Stimulated activated CD8-positive, alpha-beta memory T cell treated with anti-CD3 and anti-CD28 coated beads, Interleukin-7, amount 100 ng/mL, for 24 hours (primary cell): Measurements from ENCODE around the gene EYA3.

Experiments
- DNase-seq: peaks from one replicate; pipeline ENCODE4 v3.0.0-alpha.2; 2020; ENCODE audit warnings: low read depth

EYA3 gene

DNA sequence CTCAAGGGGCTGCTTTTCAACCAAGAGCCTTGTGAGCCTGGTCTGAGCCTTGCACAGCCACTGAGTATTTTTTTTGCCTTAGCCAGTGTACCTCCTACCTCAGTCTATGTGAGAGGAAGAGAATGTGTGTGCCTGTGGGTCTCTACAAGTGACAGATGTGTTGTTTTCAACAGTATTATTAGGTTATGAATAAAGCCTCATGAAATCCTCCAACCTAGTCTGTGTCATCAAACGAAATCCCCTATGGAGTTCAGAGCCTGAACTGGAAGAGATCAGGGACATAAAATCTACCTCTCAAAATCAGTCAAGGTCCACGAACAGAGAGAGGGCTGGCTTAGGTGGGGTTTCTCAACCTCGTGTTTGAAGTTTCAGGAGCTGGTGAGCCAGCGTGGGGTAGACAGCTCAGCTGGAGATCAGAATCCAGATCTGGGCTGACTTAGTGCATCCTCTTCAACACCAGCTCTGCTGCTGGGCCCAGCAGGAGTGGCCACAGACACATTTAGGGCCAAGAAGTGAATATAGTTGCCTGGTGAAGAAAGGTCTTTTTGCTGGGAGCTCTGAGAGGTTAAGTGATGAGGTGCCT is 120.4 kb downstream of the EYA3 start:
- no peak for DNase-seq

DNA sequence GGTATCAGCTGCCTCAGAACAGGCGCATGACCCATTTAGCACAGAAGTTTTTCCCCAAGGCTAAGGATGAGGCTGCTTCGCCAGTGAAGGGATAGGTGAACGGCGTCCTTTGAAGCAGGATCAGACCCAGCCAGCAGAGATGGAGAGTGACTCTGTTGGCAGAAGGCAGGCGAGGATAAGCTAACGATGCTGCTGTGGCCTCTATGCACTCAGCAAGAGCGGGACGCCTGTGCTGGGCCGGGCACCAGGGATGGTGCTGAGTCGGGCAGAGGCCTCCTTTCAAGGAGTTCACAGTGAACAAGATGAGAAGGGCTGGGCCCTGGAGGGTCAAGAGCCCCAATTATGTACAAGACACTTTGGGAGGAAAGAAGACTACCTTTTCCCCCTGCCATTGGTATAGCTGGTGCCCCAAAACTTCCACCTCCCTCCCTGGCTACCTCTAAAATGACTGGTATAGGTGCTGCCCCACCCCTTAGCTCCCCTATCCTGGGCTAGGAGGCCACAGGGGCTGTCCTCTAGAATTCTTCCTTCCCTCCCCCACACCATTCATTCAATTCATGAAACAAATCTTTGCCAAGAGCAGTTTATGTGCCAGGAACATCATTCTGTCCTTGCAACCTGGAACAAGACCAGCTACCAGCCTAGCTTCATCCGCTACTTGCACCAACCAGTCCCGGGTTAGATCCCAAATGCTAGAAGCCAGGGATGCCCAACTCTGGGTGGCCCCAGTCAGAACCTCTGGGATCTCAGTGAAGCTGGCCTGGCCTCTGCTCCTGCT is 121.1 kb downstream of the EYA3 start:
- no peak for DNase-seq

DNA sequence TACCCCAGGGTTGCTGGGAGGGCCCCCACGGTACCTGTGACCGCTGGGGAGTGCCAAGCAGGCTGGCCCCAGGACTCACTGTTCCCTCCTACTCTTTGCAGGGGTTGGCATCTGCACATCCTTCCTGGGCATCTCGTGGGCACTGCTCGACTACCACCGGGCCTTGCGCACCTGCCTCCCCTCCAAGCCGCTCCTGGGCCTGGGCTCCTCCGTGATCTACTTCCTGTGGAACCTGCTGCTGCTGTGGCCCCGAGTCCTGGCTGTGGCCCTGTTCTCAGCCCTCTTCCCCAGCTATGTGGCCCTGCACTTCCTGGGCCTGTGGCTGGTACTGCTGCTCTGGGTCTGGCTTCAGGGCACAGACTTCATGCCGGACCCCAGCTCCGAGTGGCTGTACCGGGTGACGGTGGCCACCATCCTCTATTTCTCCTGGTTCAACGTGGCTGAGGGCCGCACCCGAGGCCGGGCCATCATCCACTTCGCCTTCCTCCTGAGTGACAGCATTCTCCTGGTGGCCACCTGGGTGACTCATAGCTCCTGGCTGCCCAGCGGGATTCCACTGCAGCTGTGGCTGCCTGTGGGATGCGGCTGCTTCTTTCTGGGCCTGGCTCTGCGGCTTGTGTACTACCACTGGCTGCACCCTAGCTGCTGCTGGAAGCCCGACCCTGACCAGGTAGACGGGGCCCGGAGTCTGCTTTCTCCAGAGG is 121.9 kb downstream of the EYA3 start:
- DNase-seq, result no peak

GRCh38 chr1:27963393-27963792 is 125.0 kb downstream of the EYA3 start:
- DNase-seq, result no peak

DNA sequence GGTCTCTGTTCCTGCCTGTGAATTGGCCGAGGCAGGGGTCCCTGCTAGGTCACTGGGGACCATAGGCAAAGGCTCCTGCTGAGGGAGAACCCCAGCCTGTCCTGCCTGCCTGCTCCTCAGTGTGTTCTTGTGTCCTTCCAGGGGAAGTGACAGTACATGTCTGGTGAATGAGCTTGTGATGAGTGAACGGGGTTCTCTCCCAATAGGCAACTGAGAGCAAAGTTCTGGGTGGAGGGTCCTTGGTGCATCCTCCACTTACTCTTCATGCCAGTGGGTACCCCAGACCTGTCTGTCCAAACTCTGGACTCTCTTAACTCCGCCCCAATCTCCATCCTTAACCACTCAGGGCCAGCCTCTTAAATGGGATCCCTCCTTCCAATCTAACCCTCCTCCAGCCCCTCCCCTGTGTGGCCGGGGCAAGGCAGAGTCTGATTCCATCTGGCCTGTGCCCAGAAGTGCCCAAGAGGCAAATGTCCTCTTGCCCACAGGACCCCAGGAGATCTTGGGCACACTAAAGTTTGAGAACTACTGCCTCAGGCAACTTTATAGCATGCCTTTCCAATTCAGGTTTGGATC is 126.7 kb downstream of the EYA3 start:
- no peak for DNase-seq

GRCh38 chr1:27960762-27961645 is 127.4 kb downstream of the EYA3 start:
- DNase-seq, result no peak

GRCh38 chr1:27959792-27960603 is 128.4 kb downstream of the EYA3 start, which contains the start of gene XKR8:
Gene XKR8 (plus strand): TSS chr1:27959973. CDS start chr1:27960070, 97 bp downstream.
- peak; percentile 58 for DNase-seq

GRCh38 chr1:27958513-27958912 is 129.9 kb downstream of the EYA3 start:
- no peak for DNase-seq

DNA sequence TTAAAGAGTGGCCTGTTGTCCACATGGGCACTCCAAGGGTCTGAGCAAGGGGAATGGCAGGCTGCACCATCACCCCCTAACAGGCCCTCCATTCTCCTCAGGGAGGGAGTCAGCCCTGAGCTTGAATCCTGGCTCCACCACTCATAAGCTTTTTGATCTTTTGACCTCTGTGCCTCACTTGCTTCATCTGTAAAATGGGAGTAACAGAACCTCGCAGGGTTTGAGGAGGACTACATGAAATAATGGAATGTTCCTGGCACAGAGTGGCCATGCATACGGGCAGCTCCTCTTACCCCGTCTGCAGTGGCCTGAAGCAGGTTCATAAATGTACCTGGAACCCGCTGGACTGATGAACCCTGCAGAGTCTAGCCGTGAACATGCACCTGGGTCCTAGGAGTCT is 130.8 kb downstream of the EYA3 start:
- DNase-seq, result no peak

DNA sequence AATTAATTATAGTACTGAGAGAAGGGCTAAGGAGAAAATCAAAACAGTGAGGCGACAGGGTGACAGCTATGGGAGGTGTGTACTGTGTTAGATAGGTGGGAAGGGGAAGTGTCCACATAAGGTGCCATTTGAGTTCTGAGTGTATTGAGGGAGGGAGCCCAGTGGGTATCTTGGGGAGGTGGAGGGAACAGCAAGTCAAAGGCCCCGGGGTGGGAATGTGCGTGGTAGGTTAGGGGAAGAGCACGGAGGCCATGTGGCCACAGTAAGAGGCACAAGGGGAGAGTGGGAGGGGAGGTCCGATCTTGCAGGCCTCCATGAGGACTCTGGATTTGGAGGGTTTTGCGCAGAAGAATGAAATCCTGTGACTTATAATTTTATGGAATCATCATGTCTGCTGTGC is 131.6 kb downstream of the EYA3 start:
- no peak for DNase-seq

DNA sequence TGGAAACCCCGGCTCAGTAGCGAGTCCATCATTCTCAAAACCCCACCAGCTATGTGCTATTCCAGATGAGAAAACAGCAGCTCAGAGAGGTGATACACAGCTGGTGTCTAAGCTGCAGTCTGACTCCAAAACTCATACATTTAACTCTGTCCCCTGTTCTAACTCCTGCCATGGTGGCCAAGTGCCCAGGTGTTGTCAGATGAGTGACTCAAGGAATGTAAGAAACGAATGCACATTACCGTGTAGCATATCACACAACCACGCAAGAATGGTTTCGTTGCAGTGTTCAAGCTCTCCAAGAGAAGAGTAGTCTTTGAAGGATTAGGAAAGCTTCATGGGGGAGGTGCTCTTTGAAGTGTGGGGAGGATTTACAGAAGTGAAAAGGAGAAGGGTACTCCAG is 133.3 kb downstream of the EYA3 start:
- no peak for DNase-seq

DNA sequence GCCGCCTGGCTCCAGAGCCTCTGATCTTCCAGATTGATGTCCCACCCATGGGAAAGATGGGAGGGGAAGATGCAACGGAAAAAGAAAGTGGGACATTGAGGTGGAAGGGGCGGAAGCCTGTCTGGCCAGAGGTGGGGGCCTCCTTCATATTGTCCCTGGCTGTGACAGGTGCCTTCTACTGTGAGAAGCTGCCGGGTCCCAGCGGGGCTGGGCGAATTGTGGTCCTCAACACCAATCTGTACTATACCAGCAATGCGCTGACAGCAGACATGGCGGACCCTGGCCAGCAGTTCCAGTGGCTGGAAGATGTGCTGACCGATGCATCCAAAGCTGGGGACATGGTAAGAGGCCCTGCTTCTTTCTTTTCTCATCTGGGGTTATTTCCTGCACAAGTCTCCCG is 134.2 kb downstream of the EYA3 start:
- no peak for DNase-seq

DNA sequence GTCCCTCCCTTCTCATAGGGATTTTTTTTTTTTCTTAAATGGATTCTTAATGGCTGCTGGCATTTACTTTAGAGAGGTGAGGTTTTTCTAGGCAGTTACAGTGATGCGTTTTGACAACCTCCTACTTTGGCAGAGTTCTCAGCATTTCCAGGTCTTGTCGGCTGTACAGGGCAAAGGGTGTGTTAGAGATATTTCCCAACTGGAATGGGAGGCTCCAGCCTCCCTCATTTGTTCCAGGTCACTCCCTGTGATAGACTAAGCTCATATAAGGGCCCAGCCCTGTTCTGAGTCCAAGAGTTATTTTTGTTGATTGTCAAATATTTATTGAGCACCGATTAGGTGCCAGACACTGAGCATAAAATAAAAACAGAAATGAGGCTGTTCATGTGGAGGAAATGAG is 136.3 kb downstream of the EYA3 start:
- no peak for DNase-seq

- no peak for DNase-seq
Measured at GRCh38 chr1:27951396-27951795, 137.0 kb downstream of the EYA3 start.

- no peak for DNase-seq
Measured at GRCh38 chr1:27949027-27949426, 139.4 kb downstream of the EYA3 start.

DNA sequence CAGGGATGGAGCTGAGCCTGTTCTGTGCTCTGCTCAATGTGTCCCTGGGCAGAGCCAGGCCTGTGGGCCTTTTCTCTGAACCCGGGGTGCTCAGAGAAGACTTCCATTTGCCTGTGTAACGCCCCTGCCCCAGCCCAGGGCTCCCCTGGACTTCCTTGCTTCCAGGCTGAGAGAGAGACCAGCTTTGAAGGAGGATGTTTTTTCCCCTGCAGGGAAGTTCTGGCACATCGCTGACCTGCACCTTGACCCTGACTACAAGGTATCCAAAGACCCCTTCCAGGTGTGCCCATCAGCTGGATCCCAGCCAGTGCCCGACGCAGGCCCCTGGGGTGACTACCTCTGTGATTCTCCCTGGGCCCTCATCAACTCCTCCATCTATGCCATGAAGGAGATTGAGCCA is 143.4 kb downstream of the EYA3 start:
- DNase-seq, result no peak

DNA sequence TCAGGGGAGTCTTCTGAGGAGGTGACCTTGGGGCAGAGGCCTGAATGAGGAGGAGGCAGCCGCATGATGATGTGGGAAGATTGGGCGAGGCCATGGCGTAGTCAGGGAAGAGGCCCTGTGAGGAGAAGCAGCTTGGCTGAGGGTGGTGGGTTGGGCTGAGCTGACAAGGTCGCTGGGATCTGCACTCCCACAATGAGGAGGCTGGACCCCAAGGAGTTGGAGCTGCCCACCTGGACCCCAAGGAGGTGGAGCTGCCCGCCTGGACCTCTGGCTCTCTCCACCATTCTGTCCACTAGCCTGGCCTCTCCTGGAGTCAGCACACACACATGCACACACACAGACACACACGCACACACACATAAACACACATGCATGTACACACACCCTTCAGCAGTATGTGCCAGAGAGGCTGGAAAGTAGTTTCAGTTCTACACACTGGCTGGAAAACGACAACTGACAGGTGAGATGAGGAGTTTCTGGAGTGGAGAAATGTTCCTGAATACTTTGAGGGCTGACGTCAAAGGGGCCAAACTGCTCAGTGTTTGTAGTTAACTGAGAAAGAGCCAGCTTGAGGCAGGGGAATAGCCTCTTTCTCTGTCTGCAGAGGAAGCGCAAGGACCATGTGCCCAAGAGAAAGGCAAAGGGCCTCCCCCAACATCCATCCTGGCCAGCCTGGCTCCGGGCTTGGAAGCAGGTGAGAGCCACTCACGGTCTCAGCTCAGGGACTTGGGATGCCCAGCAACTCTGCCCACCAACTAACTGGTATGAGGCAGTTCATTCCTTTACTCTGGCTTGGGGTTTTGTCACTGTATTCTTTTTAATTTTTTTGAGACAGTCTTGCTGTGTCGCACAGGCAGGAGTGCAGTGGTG is 146.5 kb downstream of the EYA3 start:
- no peak for DNase-seq

DNA sequence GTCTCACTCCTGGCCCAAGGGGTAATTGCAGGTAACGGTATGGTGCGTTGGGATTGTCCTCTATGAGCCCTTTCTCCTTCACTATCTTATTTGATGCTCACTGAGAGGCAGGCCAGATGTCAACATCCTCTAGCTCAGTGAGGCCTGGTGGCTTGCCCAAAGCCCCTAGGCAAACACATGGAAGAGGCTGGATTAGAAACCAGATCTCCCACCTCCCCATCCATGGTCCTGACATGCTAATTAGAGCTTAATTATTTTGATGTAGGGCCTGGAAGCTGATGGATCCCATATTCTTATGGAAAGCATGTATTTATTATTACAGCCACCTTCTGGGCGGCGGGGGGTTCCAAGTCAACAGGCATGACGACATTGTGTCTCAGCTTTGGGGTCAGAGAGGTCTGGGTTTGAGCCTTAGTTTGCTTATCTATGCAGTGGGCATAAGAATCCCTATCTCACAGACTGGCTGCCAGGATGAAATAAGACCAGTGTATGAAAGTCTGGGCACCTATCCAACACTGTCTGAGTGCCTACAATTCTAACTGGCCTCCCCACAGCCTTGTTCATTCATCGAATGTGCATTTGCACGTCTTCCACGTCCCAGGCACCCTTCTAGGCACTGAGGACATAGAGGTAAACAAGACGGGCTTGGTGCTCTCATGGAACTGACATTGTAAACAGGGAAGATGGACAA is 147.4 kb downstream of the EYA3 start:
- DNase-seq, result no peak

DNA sequence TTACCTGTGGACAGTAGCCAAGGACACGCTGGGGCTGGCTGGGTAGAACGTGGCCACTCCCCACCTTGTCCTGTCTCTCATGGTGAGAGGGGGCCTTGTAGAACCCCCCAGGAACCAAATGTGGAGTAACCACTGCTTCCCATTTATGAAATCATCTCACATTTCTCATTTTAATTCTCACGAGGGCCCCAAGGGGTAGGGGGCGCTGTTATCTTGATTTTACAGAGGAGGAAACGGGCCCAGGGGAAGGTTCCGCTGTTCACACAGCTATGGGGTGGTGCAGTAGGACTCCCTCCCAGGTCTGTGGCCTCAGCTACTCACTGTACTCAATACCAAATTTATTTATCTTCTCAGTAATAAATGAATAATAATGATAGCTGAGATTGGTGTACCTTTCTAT is 148.1 kb downstream of the EYA3 start:
- peak; percentile 58 for DNase-seq
